Effector CD8-positive, alpha-beta T cell (primary cell): ENCODE data around the gene TMEM170B.
"Not testable (repeated sequence)": the region's sequence is repeated elsewhere in the genome, so short reads cannot be mapped to it uniquely, and the experiment has no call there.

Experiments used
- DNase-seq: peaks from one replicate; lab custom pipeline; 2025; lab: John Stamatoyannopoulos, UW

TMEM170B gene

DNA sequence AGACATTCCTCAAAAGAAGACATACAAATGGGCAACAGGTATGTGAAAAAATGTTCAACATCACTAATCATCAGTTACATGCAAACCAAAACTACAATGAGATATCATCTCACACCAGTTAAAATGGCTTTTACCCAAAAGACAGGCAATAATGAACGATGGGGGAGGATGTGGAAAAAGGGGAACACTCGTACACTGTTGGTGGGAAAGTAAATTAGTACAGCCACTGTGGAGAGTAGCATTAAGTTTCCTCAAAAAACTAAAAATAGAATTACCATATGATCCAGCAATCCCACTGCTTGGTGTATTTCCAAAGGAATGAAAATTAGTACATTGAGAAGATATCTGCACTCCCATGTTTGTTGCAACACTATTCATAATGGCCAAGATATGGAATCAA lies 8.6 kb upstream of the TMEM170B start:
- no peak for DNase-seq

DNA sequence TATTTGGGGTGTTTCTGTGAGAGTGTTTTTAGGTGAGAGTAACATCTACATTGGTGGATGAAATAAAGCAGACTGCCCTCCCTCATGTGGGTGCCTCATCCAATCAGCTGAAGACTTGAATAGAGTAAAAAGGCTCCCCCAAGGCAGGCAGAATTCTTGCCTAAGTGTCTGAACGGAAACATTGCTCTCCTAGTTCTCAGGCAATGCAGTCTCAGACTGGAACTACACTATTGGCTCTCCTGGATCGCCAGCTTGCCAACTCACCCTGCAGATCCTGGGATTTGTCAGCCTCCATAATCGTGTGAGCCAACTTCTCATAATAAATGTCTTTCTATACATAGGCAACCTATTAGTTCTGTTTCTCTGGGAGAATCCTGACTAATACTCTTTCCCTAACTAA lies 5.5 kb upstream of the TMEM170B start:
- DNase-seq: no peak

DNA sequence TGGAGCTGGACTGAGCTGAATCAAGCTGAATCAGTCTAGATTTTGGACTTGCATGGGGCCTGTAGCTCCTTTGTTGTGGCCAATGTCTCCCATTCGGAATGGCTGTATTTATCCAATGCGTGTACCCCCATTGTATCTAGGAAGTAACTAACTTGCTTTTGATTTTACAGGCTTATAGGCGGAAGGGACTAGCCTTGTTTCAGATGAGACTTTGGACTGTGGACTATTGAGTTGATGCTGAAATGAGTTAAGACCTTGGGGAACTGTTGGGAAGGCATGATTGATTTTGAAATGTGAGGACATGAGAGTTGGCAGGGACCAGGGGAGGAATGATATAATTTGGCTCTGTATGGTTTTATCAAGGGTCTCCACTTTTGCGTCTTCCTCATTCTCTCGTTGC lies 3.0 kb upstream of the TMEM170B start:
- no peak for DNase-seq

GRCh38 chr6:11535801-11536230 lies 1.7 kb upstream of the TMEM170B start:
- no peak for DNase-seq

- DNase-seq: no peak
Measured at GRCh38 chr6:11536795-11537194, 754 bp upstream of the TMEM170B start.

DNA sequence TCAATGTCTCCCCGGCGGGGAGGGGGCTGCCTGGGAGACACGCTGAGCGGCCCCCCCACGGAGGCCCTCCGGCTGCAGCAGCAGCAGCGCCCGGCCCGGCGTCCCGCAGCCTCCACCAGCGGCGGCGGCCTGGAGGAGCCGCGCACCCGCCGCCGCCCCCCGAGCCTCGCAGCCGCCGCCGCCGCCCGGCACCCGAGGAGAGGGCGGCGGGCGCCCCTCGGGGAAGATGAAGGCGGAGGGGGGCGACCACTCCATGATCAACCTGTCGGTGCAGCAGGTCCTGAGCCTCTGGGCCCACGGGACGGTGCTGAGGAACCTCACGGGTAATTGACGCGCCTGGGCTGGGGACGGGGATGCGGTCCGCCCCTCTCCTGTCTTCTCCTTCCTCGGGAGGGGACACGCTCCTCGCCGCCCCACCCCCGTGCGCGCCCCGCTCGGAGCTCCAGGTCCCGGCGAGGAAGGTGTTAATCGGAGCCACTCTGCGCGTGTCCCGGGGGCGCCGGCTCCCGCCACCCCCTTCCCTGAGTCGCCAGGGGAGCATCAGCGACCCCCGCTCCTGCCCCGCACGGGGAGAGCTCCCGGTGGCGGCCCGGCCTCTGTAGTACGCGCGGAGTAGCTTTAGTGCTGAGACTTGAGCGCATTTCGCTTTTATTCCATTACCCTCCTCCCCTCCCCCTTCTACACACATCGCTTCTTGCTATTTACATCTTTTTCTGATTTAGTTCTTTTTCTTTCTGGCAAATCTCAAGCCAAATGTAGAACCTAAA lies 686 bp downstream of the TMEM170B start:
- DNase-seq: peak; percentile 21

- DNase-seq: no peak
Measured at GRCh38 chr6:11538819-11539468, 1.4 kb downstream of the TMEM170B start.

GRCh38 chr6:11542863-11543262 lies 5.3 kb downstream of the TMEM170B start:
- DNase-seq: no peak

DNA sequence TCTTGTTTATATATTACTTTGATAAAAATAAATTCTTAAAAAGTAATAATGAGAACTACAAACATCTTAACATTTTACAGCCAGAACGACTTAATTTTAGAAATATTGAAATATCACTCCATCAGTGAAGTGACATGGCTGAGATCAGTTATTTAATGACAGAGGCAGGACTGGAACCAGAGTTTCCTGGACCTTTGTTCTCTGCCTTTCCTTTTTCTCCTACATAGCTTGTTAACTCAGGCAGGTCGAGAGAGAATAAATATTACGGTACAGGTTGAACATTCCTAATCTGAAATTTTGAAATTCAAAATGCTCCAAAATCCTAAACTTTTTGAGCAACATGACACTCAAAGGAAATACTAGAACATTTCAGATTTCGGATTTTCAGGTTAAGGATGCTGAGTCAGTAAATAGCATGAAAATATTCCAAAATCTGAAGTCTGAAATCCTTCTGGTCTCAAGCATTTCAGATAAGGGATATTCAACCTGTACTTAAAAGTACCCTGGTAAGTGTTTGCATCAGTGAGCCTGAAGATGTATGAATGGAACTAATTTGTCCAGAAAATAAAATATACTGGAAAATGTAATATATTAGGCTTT lies 6.5 kb downstream of the TMEM170B start:
- DNase-seq: no peak

- not testable (repeated sequence) for DNase-seq
Measured at GRCh38 chr6:11547846-11548245, 10.3 kb downstream of the TMEM170B start.

DNA sequence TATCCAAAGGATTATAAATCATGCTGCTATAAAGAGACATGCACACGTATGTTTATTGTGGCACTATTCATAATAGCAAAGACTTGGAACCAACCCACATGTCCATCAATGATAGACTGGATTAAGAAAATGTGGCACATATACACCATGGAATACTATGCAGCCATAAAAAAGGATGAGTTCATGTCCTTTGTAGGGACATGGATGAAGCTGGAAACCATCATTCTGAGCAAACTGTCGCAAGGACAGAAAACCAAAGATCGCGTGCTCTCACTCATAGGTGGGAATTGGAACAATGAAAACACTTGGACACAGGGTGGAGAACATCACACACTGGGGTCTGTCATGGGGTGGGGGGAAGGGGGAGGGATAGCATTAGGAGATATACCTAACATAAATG lies 11.0 kb downstream of the TMEM170B start:
- not testable (repeated sequence) for DNase-seq

- DNase-seq: no peak
Measured at GRCh38 chr6:11551053-11551452, 13.5 kb downstream of the TMEM170B start.

GRCh38 chr6:11552442-11552841 lies 14.9 kb downstream of the TMEM170B start:
- no peak for DNase-seq

DNA sequence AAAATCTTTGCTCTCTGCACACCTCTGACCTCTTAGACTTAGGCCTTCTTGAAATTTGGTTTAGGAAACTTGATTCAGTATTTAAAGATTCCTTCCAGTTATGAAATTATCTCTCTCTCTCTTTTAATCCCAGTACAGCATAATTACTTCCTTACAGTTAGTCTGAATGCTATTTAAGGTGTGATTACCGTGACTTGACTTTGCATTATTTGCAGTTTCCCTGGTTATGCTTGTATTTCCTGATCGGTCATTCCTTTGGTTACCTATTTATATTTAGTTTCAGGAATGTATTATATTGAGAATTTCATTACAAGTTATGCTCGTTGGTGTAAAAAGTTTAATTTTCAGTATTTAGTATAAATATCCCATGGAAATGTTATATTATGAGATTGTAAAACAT lies 16.3 kb downstream of the TMEM170B start:
- no peak for DNase-seq

- DNase-seq: no peak
Measured at GRCh38 chr6:11556309-11556708, 18.8 kb downstream of the TMEM170B start.

GRCh38 chr6:11563793-11564192 lies 26.2 kb downstream of the TMEM170B start:
- DNase-seq: no peak

- DNase-seq: no peak
Measured at GRCh38 chr6:11566609-11567008, 29.1 kb downstream of the TMEM170B start.

GRCh38 chr6:11571073-11571472 lies 33.5 kb downstream of the TMEM170B start:
- DNase-seq: no peak

DNA sequence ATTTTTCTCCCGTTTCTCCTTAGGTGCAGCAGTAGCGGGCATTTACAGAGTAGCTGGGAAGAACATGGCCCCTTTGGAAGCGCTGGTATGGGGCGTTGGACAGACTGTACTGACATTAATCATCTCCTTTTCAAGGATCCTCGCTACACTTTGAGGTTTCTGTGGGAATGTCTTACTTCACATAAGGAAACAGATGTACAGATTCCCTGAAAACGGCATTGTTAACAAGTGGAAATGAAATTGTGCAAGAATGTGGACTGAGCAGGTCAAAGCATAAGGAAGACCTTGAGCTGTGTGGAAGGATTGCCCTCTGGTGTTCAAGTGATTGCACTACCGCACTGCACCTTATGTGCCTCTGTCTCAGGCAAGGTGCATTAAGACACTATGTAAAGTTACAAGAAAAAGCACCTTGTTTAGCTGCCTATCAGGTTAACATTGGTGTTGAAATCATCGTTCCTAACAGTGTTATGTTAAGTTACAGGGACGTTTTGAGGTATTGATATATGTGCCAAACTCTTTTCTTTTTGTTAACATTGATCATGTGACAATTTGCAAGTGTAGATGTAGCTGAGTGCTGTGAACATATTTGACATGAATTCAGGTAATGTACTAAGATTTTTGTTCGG lies 38.0 kb downstream of the TMEM170B start:
- peak; percentile 4 for DNase-seq

GRCh38 chr6:11580686-11581405 lies 43.3 kb downstream of the TMEM170B start:
- DNase-seq: no peak

GRCh38 chr6:11584244-11584643 lies 46.7 kb downstream of the TMEM170B start:
- no peak for DNase-seq

GRCh38 chr6:11585426-11586016 lies 48.0 kb downstream of the TMEM170B start:
- no peak for DNase-seq
